SIG-M5 treated with dmso at 0.1 percent for 504 hours (cell line): ENCODE results near the gene CD1E.
"Not testable (repeated sequence)": the region's sequence is repeated elsewhere in the genome, so short reads cannot be mapped to it uniquely, and the experiment has no call there.

Experiments used
- DNase-seq: peaks from one replicate; lab custom pipeline; 2025; ENCODE audit not compliant: unreplicated experiment; lab: John Stamatoyannopoulos, UW

CD1E gene

DNA sequence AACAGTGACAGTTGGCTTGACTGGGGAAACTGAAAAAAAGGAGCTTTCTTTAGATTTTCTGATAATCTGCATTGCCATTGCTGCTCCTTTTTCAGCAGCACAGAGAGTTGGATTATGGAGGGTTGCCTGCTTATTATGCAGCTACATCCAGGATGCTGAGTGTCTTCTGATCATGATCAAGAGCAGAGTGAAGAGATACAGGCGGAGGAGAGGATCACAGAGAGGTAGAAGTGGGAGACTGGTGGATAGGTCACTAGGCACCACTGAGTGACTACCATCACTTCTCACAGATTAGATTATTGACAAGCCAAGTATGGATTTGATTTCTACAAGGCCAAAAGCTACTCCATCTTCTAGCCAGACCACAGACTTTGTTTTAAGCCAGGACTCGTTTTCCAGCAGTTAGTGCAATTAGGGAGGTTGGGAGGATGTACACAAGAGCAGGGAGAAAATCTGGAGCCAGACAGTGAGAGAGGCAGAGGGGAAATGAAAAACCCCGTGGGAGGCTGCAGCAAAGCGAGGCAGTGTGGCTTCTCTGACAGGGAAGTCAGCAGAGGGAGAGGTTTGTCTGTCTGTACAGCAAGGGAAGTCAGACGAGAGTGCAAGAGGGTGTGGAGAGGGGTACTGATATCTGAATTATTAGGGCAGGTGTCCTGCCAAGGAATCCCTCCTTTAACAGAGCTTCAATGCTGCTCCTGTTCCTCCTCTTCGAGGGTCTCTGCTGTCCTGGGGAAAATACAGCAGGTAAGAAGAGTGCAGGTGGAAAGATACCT, at the start of gene CD1E:
Gene CD1E, plus strand, starts transcription at position 592 of the 773 bp plus-strand sequence. Its CDS starts 95 bp downstream, at position 687.
- no peak for DNase-seq

DNA sequence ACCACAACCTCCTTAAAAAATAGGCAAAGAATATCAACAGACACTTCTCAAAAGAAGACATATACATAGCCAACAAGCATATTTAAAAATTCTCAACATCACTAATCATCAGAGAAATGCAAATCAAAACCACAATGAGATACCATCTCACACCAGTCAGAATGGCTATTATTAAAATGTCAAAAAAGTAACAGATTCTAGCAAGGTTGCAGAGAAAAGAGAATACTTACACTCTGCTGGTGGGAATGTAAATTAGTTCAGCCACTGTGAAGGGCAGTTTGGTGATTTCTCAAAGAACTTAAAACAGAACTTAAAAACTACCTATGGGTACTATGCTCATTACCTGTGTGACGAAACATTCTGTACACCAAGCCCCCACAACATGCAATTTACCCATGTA, 43.1 kb upstream of the CD1E start:
- no peak for DNase-seq

GRCh38 chr1:158311066-158311465, 42.6 kb upstream of the CD1E start:
- DNase-seq: no peak

- DNase-seq: no peak
Measured at GRCh38 chr1:158323866-158324265, 29.8 kb upstream of the CD1E start.

- no peak for DNase-seq
Measured at GRCh38 chr1:158324395-158324794, 29.3 kb upstream of the CD1E start.

- no peak for DNase-seq
Measured at GRCh38 chr1:158327481-158327880, 26.2 kb upstream of the CD1E start.

DNA sequence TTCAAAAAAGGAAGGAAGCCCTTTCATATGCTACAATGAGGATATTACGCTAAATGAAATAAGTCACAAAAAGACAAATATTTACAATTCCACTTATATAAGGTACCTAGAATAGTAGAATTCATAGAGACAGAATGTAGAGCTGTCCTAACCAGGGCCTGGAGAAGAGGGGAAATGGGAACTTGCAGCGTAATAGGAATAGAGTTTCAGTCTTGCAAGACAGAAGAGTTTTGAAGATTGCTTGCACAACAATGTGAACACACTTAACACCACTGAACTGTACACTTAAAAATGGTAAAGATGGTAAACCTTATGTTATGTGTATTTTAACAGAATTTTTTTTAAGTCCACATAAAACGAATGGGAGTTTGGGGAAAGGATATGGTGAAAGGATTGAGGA, 25.3 kb upstream of the CD1E start:
- DNase-seq: peak; percentile 31

DNA sequence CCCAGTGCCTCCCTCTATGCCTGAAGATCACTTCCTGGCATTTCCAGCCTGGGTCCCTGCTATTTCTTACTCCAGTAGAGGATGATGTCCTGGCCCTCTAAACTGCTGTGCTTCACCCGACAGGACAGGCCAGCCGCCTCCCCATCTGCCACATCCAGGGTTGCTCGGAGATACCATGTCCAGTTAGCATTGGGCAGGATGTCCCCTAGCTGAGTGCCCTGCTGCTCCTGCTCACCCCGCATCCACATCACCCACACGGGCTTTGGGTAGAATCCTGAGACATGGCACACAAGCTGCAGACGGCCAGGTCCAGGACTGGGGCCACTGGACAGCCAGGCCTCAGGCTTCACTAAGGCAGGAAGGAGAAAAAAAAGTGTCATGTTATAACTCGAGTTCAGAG, 24.4 kb upstream of the CD1E start:
- no peak for DNase-seq

- DNase-seq: peak; percentile 22
Measured at GRCh38 chr1:158329733-158330132, 24.0 kb upstream of the CD1E start.

DNA sequence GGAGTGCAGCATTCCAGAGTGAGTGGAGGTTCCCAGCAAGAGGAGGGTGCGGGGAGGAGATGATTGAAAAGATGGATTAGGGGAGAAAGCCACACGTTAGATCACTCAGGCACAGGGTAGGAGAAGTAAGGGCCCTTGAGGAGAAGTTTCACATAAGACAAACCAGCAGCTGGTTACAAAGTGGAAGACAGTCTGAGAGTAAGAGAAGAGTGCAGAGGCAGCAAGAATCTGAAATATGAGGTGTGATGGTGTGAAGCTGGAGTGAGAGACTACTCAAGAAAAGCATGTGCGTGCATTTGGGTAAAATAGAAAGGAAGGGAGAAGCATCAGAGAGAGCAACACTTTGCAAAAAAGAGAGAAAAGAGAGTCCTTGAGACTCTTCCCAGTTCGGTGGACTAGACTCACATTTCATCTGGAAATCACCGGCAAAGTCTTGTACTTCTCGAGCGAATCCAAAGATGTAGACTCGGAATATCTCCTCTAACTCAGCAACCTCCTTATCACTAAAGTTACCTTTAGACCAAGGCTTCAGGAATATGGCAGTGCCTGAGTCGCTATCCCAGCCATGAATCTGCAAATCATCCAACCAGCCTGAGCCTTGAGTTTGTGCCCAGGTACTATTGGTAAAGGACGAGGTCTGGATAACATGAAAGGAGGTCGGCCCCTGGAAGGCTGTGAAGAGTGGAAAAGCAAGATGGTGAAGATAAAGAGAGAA, 23.1 kb upstream of the CD1E start:
- no peak for DNase-seq

GRCh38 chr1:158331106-158331425, 22.6 kb upstream of the CD1E start:
- DNase-seq: no peak

- no peak for DNase-seq
Measured at GRCh38 chr1:158331481-158332150, 22.1 kb upstream of the CD1E start, which contains the start of gene CD1B. Gene CD1B, minus strand, starts transcription at chr1:158331531. Its CDS starts 108 bp downstream, at chr1:158331423.

- peak; percentile 80 for DNase-seq
Measured at GRCh38 chr1:158333405-158334155, 20.1 kb upstream of the CD1E start.

GRCh38 chr1:158334526-158335212, 19.0 kb upstream of the CD1E start:
- no peak for DNase-seq

- no peak for DNase-seq
Measured at GRCh38 chr1:158335213-158335532, 18.5 kb upstream of the CD1E start.

DNA sequence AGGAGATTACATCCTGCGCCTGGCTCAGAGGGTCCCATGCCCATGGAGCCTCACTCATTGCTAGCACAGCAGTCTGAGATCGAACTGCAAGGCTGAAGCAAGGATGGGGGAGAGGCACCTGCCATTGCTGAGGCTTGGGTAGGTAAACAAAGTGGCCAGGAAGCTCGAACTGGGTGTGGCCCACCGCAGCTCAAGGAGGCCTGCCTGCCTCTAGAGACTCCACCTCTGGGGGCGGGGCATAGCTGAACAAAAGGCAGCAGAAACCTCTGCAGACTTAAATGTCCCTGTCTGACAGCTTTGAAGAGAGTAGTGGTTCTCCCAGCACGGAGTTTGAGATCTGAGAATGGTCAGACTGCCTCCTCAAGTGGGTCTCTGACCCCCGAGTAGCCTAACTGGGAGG, 17.3 kb upstream of the CD1E start:
- DNase-seq: not testable (repeated sequence)

GRCh38 chr1:158348946-158349345, 4.7 kb upstream of the CD1E start:
- not testable (repeated sequence) for DNase-seq

GRCh38 chr1:158354255-158354654, 561 bp downstream of the CD1E start:
- no peak for DNase-seq

- no peak for DNase-seq
Measured at GRCh38 chr1:158355773-158356285, 2.1 kb downstream of the CD1E start.

DNA sequence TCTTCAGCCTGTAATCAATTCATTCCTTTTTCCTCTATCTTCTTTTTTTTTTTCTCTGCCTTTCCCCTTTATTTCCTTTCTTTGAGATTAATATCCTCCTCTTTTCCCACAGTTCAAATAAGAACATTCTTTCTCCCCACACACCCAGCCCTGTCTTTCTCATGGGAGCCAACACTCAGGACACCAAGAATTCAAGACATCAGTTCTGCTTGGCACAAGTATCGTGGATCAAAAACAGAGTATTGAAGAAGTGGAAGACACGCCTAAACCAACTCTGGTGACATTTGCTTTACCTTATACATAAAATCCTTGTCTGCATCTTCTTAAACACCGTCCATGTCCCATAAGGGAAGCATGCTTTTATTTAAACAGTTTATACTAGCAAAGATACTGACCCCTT, 2.9 kb downstream of the CD1E start:
- DNase-seq: no peak

- DNase-seq: no peak
Measured at GRCh38 chr1:158357441-158357840, 3.7 kb downstream of the CD1E start.
